ENCODE results near the gene EPB42.
"Not testable (repeated sequence)": the region's sequence is repeated elsewhere in the genome, so short reads cannot be mapped to it uniquely, and the experiment has no call there.

EPB42 gene

DNA sequence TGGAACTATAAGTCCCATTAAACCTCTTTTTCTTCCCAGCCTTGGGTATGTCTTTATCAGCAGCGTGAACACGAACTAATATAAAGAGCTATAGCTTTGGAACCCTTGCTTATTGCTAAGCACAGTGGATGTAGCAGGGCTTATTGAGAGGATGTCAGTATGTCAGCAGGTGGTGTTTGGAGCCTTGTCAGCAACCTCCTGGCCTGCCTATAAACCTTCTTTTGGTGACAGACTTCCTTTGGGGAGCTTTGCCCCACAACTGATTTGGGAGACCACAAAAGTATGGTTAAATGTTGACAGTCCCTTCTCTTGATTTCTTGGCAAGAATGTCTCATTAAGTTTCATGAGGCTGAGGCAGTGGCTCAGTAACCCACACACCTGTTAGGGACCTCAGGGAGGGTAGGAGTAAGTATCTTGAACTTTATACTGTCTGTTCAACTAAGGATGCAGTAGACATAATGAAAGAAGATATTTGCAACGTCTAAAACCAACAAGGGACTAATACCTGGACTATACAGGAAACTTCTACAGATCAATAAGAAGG is 20.8 kb downstream of the EPB42 start:
- H3K27ac ChIP-seq, result no peak overlapping the region
- TF ChIP-seq, protein P1, sequence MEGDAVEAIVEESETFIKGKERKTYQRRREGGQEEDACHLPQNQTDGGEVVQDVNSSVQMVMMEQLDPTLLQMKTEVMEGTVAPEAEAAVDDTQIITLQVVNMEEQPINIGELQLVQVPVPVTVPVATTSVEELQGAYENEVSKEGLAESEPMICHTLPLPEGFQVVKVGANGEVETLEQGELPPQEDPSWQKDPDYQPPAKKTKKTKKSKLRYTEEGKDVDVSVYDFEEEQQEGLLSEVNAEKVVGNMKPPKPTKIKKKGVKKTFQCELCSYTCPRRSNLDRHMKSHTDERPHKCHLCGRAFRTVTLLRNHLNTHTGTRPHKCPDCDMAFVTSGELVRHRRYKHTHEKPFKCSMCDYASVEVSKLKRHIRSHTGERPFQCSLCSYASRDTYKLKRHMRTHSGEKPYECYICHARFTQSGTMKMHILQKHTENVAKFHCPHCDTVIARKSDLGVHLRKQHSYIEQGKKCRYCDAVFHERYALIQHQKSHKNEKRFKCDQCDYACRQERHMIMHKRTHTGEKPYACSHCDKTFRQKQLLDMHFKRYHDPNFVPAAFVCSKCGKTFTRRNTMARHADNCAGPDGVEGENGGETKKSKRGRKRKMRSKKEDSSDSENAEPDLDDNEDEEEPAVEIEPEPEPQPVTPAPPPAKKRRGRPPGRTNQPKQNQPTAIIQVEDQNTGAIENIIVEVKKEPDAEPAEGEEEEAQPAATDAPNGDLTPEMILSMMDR (conservative IDR thresholded peaks at IDR 0.05), result no peak
- no peak for TF ChIP-seq ZFX (IDR thresholded peaks at IDR 0.05)

DNA sequence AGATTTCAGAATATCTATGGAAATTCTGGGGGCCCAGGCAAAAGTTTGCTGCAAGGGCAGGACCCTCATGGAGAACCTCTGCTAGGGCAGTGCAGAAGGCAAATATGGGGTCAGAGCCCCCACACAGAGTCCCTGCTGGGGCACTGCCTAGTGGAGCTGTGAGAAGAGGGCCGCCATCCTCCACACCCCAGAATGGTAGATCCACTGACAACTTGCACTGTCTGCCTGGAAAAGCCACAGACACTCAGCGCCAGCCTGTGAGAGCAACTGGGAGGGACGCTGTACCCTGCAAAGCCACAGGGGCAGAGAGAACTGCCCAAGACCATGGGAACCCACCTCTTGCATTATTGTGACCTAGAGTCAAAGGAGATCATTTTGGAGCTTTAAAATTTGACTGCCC is 21.8 kb downstream of the EPB42 start:
- no peak for TF ChIP-seq ZFX (IDR thresholded peaks at IDR 0.05)
- TF ChIP-seq, protein P1 (conservative IDR thresholded peaks at IDR 0.05), result no peak
- no peak overlapping the region for H3K27ac ChIP-seq

DNA sequence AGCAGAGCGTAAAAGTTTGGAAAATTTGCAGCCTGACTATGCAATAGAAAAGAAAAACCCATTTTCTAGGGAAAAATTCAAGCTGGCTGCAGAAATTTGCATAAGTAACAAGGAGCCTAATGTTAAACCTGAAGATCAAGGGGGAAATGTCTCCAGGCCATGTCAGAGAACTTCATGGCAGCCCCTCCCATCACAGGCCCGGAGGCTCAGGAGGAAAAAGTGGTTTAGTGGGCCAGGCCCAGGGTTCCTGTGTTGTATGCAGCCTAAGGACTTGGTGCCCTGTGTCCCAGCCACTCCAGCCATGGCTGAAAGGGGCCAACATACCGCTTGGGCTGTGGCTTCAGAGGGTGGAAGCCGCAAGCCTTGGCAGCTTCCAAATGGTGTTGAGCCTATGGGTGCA is 22.3 kb downstream of the EPB42 start:
- H3K27ac ChIP-seq, result not testable (repeated sequence)

DNA sequence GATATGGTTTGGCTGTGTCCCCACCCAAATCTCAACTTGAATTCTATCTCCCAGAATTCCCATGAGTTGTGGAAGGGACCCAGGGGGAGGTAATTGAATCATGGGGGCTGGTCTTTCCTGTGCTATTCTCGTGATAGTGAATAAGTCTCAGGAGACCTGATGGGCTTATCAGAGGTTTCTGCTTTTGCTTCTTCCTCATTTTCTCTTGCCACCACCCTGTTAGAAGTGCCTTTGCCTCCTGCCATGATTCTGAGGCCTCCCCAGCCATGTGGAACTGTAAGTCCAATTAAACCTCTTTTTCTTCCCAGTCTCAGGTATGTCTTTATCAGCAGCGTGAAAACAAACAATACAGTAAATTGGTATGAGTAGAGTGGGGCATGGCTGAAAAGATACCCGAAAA is 23.0 kb downstream of the EPB42 start:
- H3K27ac ChIP-seq, result not testable (repeated sequence)

DNA sequence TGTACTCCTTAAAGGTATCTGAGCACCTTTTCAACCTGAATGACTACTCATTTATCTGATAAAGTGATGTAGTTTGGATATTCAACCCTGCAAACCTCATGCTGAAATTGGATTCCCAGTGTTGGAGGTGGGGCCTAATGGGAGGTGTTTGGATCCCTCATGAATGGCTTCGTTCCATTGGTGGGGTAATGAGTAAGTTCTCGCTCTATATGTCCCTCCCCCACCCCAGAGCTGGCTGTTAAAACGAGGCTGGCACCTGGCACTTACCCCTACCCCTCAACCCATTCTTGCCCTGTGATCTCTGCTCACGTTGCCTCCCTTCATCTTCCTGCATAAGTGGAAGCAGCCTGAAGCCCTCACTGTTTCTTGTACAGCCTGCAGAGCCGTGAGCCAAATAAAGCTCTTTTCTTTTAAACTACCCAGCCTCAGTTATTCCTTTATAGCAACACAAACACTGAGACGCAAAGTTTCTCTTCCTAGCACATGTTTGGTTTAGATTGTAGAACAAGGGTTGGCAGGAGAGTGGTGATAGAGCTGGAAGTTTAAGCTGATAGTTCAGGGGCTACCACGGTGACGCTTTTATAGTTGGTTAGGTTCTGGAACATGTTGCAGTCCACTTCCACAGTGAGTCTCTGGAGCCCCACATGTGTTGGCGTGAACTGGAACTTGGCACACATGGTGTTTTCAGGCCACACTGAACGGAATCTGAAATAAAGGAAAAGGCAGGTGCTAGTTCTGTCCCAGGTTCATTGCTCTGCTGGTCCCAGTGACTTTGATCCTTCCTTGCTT is 23.9 kb downstream of the EPB42 start:
- H3K27ac ChIP-seq, result no peak overlapping the region
- TF ChIP-seq, protein P1 (conservative IDR thresholded peaks at IDR 0.05), result no peak
- TF ChIP-seq ZFX (IDR thresholded peaks at IDR 0.05), result no peak

DNA sequence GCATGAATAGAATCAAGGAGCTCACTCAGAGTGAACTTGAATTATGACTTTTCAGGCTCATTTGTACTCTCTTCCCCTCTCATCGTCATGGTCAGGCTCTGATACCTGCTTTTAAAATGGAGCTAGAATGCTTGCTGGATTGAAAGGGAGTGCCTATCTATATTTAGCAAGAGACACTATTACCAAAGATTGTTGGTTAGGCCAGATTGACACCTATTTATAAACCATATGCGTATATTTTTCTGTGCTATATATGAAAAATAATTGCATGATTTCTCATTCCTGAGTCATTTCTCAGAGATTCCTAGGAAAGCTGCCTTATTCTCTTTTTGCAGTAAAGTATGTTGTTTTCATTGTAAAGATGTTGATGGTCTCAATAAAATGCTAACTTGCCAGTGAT is 26.0 kb downstream of the EPB42 start:
- H3K27ac ChIP-seq, result no peak overlapping the region
- TF ChIP-seq, protein P1 (conservative IDR thresholded peaks at IDR 0.05), result no peak

DNA sequence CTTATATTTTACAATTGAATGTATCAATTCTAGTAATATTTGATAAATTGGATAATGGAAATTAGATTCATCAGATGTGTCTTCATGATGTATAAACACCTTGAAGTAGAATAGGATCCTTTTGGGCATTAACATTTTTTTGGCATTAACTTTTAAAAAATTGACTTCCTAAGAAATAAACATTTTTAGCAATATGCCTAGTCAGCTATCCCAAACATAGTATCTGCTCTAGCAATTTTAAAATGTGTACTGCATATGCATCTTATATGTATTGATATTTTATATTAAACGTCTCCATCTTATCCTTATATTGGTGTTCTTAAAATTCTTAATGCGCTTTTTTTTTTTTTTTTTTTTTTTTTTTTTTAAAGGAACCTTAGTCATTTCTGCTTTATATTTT is 27.1 kb downstream of the EPB42 start:
- TF ChIP-seq, protein P1 (conservative IDR thresholded peaks at IDR 0.05), result no peak
- no peak for TF ChIP-seq ZFX (IDR thresholded peaks at IDR 0.05)
- no peak overlapping the region for H3K27ac ChIP-seq

DNA sequence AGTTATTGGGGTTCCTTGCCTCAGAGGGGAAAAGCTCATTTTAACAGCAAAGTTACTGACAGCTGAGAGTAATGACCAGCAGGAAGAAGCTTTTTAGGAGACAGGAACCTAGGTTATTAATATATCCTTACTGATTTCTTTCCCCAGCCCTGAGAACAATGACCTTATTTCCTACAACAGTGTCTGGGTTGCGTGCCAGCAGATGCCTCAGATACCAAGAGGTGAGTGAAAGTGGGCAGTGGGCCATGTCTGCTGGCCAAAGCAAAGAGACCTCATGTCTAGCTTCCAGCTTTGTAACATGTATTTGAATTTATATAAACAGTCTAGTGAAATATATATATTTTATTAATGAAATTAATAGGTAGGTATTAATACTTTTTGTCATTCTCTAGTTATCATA is 30.6 kb downstream of the EPB42 start:
- peak overlapping the region; percentile 29; the same call in 1 of the 2 replicates for H3K27ac ChIP-seq
- TF ChIP-seq, protein P1 (conservative IDR thresholded peaks at IDR 0.05), result no peak
- TF ChIP-seq ZFX (IDR thresholded peaks at IDR 0.05), result no peak

All from C4-2B (cell line).